Stimulated activated CD4-positive, alpha-beta T cell treated with anti-CD3 and anti-CD28 coated beads, TNF-alpha, amount 100 ng/mL, for 48 hours (primary cell): Measurements from ENCODE around the gene TRAPPC3L.

Experiments used
- DNase-seq, 3 donors: peaks; one replicate each; pipeline ENCODE4 v3.0.0-alpha.2; 2020; ENCODE audit warnings: low read depth in 3 of 3

The TRAPPC3L gene

DNA sequence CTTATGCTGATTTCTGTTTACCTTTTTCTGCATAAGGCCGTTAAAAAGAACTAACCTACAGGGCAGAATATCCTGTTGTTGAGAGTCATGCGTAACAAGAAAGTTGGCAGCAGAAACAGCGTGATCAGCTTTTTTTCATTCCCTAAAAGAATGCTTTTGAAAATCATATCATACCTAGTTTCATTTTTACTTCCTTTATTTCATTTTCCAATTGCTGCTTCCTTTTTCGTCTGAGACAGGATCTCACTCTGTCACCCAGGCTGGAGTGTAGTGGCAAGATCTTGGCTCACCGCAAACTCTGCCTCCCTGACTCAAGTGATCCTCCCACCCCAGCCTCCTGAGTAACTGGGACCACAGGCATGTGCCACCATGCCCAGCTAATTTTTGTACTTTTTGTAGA, 80.2 kb downstream of the TRAPPC3L start:
- DNase-seq, result no peak

DNA sequence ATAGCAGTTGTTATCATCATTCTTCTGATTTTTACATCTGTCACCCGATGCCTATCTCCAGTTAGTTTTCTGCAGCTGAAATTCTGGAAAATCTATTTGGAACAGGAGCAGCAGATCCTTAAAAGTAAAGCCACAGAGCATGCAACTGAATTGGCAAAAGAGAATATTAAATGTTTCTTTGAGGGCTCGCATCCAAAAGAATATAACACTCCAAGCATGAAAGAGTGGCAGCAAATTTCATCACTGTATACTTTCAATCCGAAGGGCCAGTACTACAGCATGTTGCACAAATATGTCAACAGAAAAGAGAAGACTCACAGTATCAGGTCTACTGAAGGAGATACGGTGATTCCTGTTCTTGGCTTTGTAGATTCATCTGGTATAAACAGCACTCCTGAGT, 82.2 kb downstream of the TRAPPC3L start:
- DNase-seq, result no peak

DNA sequence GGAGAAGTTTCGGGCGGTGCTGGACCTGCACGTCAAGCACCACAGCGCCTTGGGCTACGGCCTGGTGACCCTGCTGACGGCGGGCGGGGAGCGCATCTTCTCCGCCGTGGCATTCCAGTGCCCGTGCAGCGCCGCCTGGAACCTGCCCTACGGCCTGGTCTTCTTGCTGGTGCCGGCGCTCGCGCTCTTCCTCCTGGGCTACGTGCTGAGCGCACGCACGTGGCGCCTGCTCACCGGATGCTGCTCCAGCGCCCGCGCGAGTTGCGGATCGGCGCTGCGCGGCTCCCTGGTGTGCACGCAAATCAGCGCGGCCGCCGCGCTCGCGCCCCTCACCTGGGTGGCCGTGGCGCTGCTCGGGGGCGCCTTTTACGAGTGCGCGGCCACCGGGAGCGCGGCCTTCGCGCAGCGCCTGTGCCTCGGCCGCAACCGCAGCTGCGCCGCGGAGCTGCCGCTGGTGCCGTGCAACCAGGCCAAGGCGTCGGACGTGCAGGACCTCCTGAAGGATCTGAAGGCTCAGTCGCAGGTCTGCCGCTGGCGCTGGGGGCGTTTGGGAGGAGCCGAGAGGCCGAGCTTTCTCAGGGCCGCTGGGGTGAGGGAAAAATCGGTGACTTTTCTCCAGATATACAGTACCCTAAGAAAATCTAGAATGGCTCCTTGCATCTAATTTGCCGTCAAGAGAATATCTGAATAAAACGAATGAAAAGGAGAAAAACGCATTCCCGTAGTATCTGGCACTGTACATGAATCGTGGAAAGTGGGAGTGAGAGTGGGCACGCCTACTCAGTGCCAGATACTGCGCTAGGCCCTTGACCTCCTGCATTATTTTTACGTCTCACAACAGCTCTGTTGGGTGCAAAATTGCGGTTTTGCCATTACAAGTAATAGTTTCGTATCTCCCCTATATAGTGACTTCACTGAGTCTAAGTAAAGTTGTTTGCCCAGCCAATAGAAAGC, 83.3 kb downstream of the TRAPPC3L start:
- peak in 2 of 3 donors; percentile 20 to 43 for DNase-seq

DNA sequence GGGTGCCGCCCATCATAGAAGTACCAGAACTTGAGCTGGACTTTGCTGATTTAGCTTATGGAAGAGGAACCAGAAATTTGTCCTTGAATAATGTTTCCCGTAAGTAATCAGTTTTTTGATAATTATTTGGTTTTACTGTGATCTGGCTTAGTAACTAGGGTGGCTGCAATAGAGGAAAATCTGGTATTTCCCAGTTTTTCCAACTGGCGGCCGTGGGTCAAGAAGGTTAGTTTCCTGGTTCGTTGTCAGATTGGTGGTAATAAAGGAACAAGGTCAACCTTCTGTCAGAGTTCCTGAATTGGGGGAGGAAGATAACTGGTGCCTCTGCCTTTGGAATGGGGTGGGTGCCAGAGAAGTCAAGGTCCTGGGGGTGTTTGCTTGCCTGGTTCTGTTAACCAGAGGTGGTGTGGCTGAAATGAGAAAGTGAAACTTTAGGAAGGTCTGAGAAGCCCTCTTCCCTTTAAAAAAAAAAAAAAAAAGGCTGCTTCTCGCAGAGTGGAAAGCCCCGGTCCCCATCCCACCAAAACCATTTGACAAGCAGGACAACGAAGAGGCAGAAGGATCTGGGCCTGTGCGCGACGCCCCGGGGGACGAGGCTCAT, 84.1 kb downstream of the TRAPPC3L start, which contains the start of gene CALHM6:
CALHM6 (plus strand) TSS at position 45 of the 601 bp plus-strand sequence; CDS start at position 600, 555 bp downstream.
- DNase-seq, result no peak

DNA sequence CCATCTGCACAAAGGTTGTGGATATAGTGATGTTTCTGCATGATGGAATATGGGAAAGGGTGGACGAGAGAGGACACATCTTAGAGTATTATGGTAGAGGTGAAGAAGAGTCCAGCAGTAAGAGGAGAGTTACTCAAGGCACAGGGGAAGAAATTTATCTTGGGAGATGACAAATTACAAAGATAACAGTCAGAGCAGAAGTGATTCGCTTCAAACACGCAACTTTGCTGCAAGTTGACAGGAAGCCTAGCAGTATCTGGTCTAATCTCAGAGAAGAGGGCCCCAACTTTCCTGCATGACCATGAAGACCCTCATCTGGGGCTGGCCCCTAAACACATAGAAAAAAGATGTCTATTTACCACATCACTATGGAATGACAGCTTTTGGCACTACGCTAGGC, 85.6 kb downstream of the TRAPPC3L start:
- DNase-seq, result no peak

DNA sequence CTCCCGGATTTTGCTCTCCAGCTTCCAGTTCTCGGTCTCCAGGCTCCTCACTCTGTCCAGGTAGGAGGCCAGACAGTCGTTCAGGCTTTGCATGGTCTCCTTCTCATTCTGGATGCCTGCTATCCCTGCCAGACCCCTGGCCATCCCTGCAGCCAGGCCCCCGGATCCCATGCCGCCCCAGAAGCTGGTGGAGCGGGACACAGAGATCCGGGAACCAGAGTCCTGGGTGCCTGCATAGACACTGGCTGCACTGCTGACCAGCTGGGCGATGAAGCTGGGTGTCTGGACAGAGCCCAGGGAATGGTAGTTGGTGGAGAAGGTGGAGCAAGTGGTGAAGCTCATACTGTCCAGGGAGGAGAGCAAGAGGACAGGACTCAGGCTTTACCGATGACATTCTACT, 87.2 kb downstream of the TRAPPC3L start:
- no peak for DNase-seq

DNA sequence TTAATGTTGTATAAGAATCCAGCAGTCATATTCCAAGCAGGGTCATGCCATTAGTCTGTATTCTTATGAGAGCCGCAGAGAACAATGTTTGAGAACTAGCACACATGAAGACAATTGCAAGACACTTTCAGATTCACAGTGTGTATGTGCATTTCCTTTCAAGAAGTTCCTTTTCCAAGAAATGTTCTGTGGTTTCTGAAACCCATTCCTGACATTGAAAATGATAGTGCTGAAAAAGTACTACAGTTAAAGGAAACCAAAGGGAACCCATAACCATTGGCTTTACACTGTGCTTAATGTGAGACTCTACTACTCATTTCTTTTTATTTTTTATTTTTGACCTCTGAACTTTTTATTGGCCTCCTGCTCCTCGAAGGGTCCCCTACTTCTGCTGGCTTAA, 88.6 kb downstream of the TRAPPC3L start:
- DNase-seq, result no peak

DNA sequence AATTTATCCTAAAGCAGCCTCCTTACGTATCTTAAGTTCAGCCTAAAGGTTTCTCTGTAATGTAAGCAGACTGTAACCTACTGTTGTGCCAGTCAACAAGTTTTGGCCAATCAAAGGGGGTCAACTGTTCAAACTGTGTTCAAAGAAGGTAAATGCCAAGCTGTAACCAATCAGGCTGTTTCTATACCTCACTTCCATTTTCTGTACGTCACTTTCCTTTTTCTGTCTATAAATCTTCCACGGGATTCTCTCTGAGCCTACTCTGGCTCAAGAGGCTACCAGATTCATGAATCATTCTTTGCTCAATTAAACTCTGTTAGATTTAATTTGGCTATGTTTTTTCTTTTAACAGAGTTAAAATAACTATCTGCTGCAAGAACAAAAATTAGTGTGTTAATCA, 89.4 kb downstream of the TRAPPC3L start:
- DNase-seq, result no peak

DNA sequence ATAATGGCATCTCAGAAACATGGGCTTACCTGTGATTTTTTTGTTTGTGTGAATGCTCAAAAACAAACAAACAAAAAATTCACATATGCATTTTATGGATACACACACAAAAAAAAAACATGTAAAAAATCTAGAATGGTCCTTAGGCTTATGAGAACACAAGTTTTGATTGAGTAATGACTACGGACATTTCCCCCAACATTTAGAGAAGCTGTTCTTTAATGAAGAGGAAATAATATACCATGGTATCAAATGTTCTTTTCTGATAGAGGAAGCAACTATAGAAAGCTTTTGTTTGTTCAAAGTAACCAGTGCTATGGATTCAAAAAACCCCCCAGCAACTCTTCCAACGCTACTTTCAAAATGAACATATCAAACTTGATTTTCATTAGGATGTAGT, 93.0 kb downstream of the TRAPPC3L start:
- DNase-seq, result no peak

DNA sequence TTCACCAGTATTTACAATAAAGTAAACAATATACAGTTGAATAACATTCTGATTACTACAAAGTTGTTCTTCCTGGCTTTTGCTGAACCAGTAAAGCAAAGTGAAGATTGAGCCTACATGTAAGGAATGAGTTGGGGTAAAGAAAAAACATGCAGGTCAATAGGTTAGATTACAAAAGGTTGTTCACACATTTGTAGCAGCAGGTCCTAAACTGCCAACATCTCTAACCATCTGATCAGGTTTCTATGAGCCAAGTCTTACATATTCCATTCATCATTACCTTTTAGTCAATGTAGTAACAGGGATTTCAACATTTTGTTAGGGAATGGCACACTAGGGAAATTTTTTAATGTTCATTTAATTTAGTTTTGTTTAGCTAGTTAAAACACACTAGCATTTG, 93.6 kb downstream of the TRAPPC3L start:
- DNase-seq, result no peak

DNA sequence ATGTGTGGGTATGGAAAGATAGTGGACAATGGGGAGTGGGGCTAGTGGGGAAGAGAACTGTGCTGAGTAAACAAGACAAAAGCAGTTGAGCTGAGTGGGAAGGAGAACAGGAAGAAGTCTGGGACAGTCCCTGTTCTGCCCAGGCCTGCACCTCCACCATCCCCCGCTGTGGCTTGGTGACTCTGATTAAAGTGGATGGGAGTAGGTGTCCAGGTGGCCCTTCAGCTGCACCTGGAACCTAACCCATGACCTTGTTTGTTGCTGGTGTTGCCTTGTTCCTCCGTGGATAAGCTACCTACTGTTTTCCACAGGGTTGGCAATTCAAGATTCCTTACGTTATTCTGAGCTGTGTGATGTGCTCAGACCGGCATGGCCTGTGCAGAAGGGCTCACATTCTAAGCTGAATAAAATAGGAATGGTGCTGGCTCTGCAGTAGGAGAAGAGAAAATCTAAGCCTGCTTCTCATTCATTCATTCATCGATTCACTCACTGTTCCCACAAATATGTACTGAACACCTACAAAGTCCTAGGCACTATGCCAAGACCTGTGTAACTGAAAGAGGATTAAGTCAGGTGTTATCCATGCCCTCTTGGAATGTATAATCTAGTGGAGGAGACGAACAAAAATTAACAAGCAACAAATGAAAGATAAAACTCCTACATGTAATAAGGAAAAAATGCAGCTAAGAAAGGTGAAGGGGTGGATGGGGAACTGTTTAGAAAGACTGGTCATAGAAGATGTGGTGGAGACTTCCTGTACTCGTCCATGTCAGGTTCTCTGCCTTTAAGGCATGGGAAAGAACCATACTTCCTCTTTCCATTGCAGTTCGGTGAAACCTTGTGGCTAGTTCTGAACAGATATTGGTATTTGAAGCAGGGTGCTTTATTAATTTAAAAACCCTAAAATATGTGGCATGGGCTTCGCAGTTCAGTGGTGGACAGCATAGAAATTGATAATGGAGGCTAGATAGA, 94.4 kb downstream of the TRAPPC3L start:
- DNase-seq, result no peak

DNA sequence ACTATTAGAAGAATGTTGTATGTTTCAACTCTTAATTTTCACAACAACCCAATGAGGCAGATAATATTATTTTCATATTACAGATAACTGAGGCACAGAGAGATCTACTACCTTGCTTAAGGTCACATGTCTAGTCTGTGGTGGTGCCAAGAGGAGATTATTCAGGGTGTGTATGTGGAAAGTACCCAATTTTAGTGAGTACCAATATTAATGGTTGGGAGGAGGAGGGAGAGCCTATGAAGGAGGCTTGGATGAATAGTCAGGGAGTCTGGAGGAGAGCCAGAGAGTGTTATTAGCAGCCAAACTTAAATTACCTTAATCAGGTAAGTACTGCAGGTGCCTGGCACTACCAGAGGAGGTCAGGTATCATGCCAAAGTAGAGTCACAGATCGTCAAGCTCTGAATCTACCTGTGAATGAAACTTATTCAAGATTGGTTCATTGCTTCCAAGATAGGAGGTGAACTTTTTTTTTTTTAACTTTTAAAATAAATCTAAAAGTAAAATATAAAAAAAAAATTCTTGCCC, 95.2 kb downstream of the TRAPPC3L start:
- DNase-seq, result no peak

DNA sequence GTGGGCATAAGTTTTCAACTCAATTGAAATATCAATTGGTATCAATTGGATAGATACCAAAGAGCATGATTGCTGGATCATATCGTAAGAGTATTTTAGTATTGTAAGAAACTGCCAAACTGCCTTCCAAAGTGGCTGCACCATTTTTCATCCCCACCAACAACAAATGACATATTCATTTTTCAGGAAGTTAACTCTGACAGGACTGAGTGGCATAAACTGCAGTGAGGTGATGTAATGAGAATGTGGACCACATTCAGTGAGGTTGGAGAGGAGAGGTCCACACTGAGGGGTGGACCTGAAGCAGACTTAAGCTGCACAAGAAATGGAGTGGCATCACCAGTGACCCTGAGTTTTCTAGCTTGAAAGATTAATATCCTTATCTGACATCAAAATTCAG, 95.9 kb downstream of the TRAPPC3L start:
- no peak for DNase-seq

DNA sequence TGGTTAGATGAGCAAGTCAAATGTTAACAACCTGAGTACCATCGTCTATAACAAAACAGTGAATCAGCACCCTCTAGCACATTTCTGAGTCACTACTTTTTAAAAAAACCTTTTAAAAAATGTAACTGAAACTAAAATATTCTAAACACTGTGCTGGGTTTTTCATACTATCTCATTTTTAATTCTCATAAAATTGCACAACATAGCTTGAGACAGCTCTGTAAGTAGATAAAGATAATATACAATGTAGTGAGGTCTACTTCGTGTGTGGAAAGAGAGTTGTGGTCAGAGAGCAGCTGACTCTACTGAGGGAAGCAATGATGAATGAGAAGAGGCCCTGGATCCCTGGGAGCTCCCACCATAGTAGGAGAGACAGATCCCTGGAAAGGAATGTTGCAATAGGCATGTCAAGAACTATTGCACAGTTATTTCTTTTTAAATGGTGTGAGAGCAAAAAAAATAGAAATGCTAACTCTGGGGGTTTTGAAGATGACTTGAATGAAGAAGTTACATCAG, 97.9 kb downstream of the TRAPPC3L start:
- DNase-seq, result no peak

DNA sequence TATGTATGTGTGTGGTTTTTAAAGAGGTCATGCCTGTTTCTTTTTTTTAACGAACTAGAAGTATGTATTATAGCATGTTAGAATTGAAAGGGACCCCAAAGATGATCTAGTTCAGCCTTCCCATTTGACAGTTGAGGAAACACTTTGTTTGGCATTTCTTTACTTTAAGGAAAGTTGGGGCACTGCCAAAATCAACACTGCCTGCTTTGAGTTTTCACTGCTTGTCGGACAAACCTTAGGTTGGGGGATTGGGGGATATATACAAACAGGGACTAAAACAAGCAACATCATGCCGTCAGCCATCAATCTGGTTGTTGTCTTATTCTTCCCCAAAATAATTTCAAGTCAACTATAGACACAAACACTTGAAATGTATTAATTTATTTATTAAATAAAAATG, 98.4 kb downstream of the TRAPPC3L start:
- no peak for DNase-seq

DNA sequence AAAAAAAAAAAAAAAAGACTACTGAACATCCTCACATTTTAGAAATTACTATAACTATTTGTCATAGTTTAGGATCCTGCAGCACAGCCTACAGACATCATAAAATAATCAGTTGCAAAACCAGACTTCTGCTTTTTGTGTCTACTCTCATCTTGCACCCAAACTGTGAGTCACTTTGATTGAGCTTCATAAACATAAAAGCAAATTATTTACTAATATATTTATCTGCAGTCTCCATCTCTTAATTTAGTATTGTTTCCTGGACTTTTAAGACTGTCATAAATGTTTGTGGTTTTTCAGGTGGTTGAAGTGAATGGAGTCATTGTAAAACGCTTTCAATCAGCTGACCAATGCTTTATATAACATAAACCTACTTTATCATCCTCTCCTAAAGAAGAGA, 99.1 kb downstream of the TRAPPC3L start:
- no peak for DNase-seq

DNA sequence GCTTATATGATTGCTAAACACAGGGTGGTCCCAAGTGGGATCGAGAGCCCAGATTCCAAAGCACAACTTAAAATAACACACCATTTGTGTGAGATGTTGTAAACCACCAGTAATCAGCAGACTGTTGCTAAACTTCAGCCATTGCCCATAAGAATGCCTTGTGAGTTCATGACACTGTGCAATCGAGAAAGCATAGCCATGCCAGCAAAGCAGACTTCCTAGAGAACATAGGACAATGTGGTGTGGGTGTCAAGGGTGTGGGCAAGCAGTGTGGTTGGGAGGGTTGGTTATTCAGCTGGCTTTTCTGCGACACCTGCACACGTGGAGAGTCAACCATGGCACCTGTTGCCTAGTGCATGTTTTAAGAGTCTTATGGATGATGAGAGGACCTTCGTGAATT, 100.4 kb downstream of the TRAPPC3L start:
- no peak for DNase-seq
